SU-DHL-6 (cell line): ENCODE results near the gene RBMS3.

ENCODE experiments used
- H2AFZ ChIP-seq: fragments of 200-600 bp; sonication (generic); 2 replicates; pipeline ENCODE4 v1.6.1; 2014; ENCODE audit warnings: low read depth, mild to moderate bottlenecking, moderate library complexity, mixed read lengths, antibody characterized with exemption, low read length; ENCODE audit not compliant: severe bottlenecking
- H3F3A ChIP-seq: fragments of 200-600 bp; shearing (Covaris generic); 2 replicates; pipeline ENCODE4 v1.6.0; 2016; ENCODE audit warnings: antibody characterized with exemption, mild to moderate bottlenecking; ENCODE audit not compliant: insufficient read depth
- H3K27ac ChIP-seq: fragments of 200-600 bp; sonication (generic); 2 replicates; pipeline ENCODE4 v1.5.1; 2016; ENCODE audit warnings: low read depth, mild to moderate bottlenecking, low read length, moderate library complexity, mixed read lengths
- H3K27me3 ChIP-seq: fragments of 200-600 bp; sonication (generic), shearing (Covaris generic); 2 replicates; pipeline ENCODE4 v1.6.0; 2014; ENCODE audit warnings: mild to moderate bottlenecking, low read length
- H3K36me3 ChIP-seq: fragments of 200-600 bp; sonication (generic); 2 replicates; pipeline ENCODE4 v1.6.1; 2014; ENCODE audit warnings: mild to moderate bottlenecking, low read length, mixed read lengths
- H3K4me2 ChIP-seq: fragments of 300-600, 200-600 bp; shearing (Covaris generic), sonication (generic); 2 replicates; pipeline ENCODE4 v1.6.0; 2014; ENCODE audit warnings: low read length, low read depth, mild to moderate bottlenecking; ENCODE audit not compliant: poor library complexity, severe bottlenecking
- H3K4me3 ChIP-seq: fragments of 200-600 bp; sonication (generic); 2 replicates; pipeline ENCODE4 v1.5.1; 2014; ENCODE audit warnings: antibody characterized with exemption, low read length, mild to moderate bottlenecking, mixed read lengths; ENCODE audit not compliant: insufficient read depth, poor library complexity, severe bottlenecking
- H3K79me2 ChIP-seq: fragments of 200-600 bp; sonication (generic); 2 replicates; pipeline ENCODE4 v1.6.1; 2014; ENCODE audit warnings: mild to moderate bottlenecking, low read length, moderate library complexity; ENCODE audit not compliant: insufficient read depth
- H3K9ac ChIP-seq: fragments of 200-600 bp; sonication (generic); 2 replicates; pipeline ENCODE4 v1.7.0; 2014; ENCODE audit warnings: mild to moderate bottlenecking, low read length
- H3K9me2 ChIP-seq: fragments of 200-600 bp; sonication (generic); replicated peaks from 2 replicates; pipeline ENCODE4 v1.6.1; 2014; ENCODE audit warnings: low read length; ENCODE audit not compliant: insufficient read depth
- H3K9me3 ChIP-seq: fragments of 200-600 bp; sonication (generic); 2 replicates; pipeline ENCODE4 v1.6.1; 2014; ENCODE audit warnings: low read length, mixed read lengths; ENCODE audit not compliant: insufficient read depth
- H4K20me1 ChIP-seq: fragments of 200-600 bp; sonication (generic); 2 replicates; pipeline ENCODE4 v1.6.1; 2014; ENCODE audit warnings: low read depth, mild to moderate bottlenecking, antibody characterized with exemption, low read length, moderate library complexity, mixed read lengths
- EZH2phosphoT487 ChIP-seq: fragments of 200-600 bp; sonication (generic), shearing (Covaris generic); conservative IDR thresholded peaks from 2 replicates; pipeline ENCODE4 v1.6.1; 2018; ENCODE audit warnings: mild to moderate bottlenecking, antibody characterized with exemption, low read length, moderate library complexity, mixed read lengths
- TF ChIP-seq, protein P1 (sequence below): fragments of 200-600 bp; sonication (generic); IDR thresholded peaks from one replicate; pipeline ENCODE4 v1.5.1; 2017; ENCODE audit warnings: antibody characterized with exemption, mild to moderate bottlenecking, low read length, moderate library complexity; ENCODE audit not compliant: insufficient read depth, poor library complexity, severe bottlenecking

Gene RBMS3

GRCh38 chr3:29484633-29485032 is 203.8 kb downstream of the RBMS3 start:
- Histone ChIP-seq H2AFZ (no peak overlapping the region), H3K4me2 (no peak overlapping the region), H3K9me2 (no peaks in the 10 kb centered on the region), H4K20me1 (no peaks in the 10 kb centered on the region), H3K4me3 (no peak overlapping the region), H3F3A (no peaks in the 10 kb centered on the region), H3K27me3 (no peaks in the 10 kb centered on the region), H3K9me3 (no peaks in the 10 kb centered on the region), H3K27ac (no peak overlapping the region), H3K79me2 (no peaks in the 10 kb centered on the region), H3K9ac (no peak overlapping the region), H3K36me3 (no peaks in the 10 kb centered on the region)
- no peak for TF ChIP-seq EZH2phosphoT487
- TF ChIP-seq, protein P1, sequence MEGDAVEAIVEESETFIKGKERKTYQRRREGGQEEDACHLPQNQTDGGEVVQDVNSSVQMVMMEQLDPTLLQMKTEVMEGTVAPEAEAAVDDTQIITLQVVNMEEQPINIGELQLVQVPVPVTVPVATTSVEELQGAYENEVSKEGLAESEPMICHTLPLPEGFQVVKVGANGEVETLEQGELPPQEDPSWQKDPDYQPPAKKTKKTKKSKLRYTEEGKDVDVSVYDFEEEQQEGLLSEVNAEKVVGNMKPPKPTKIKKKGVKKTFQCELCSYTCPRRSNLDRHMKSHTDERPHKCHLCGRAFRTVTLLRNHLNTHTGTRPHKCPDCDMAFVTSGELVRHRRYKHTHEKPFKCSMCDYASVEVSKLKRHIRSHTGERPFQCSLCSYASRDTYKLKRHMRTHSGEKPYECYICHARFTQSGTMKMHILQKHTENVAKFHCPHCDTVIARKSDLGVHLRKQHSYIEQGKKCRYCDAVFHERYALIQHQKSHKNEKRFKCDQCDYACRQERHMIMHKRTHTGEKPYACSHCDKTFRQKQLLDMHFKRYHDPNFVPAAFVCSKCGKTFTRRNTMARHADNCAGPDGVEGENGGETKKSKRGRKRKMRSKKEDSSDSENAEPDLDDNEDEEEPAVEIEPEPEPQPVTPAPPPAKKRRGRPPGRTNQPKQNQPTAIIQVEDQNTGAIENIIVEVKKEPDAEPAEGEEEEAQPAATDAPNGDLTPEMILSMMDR, result no peak

- Histone ChIP-seq H3K4me3 (no peak overlapping the region), H2AFZ (no peak overlapping the region), H3F3A (no peaks in the 10 kb centered on the region), H3K79me2 (no peaks in the 10 kb centered on the region), H4K20me1 (no peaks in the 10 kb centered on the region), H3K9me2 (no peaks in the 10 kb centered on the region), H3K36me3 (no peaks in the 10 kb centered on the region), H3K9me3 (no peaks in the 10 kb centered on the region), H3K9ac (no peak overlapping the region), H3K4me2 (no peak overlapping the region), H3K27ac (no peak overlapping the region), H3K27me3 (no peaks in the 10 kb centered on the region)
- TF ChIP-seq, protein P1, result no peak
- no peak for TF ChIP-seq EZH2phosphoT487
Observed at GRCh38 chr3:29486096-29486495, 205.2 kb downstream of the RBMS3 start.

DNA sequence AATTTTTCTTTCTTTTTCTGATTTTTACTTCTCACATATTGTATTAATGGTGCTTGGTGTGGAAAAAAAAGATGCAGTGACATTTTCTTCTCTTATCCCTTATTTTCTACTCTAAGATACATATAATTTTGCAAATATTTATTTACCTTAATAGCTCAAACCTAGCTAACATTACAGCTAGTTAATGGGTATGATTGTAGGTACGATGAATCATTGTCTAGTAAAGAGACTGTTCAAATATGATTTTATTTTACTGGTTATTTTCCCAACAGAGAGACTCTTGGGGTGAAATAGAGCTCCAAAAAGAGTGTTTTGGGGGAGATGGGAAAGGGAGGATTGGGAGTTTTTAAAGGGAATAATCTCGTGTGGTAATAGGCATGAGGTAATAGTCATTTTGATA is 206.0 kb downstream of the RBMS3 start:
- Histone ChIP-seq H2AFZ (no peak overlapping the region), H3K4me2 (no peak overlapping the region), H3K9me2 (no peaks in the 10 kb centered on the region), H3K27me3 (no peaks in the 10 kb centered on the region), H3K27ac (no peak overlapping the region), H3K9ac (no peak overlapping the region), H3K9me3 (no peaks in the 10 kb centered on the region), H4K20me1 (no peaks in the 10 kb centered on the region), H3K36me3 (no peaks in the 10 kb centered on the region), H3K4me3 (no peak overlapping the region), H3F3A (no peaks in the 10 kb centered on the region), H3K79me2 (no peaks in the 10 kb centered on the region)
- TF ChIP-seq, protein P1, result no peak
- no peak for TF ChIP-seq EZH2phosphoT487
